Caco-2 (cell line): ENCODE results near the gene GFOD1. TPM values are rescaled to one million over a fixed set of nuclear protein-coding genes. Genes with fewer than 3 reads are reported as not detected.

Source experiments
- BruUV-seq: library from RNA; stranded (reverse); fragments of 400-500 nt; replicated peaks from 2 replicates; lab custom pipeline; 2021; lab: Mats Ljungman, UMichigan
- CTCF ChIA-PET: fragments of 300-600 bp; sonication (Branson Sonifier 250); formaldehyde crosslinking; loops from one replicate; lab custom pipeline; 2022; ENCODE audit warnings: antibody characterized with exemption; lab: Charles Lee
- POLR2A ChIA-PET: fragments of 300-600 bp; sonication (Branson Sonifier 250); formaldehyde crosslinking; loops from one replicate; lab custom pipeline; 2022; ENCODE audit warnings: antibody characterized with exemption; lab: Charles Lee
- DNase-seq, 2 experiments: peaks; one replicate each; pipeline versions ENCODE4 v3.0.0 to v3.0.0-alpha.2; 2020 to 2022
- H3K27me3 ChIP-seq: replicated peaks from 2 replicates; pipeline ENCODE4 v1.6.0; 2011; ENCODE audit warnings: low read length; ENCODE audit not compliant: control insufficient read depth, insufficient read depth
- H3K36me3 ChIP-seq: 2 replicates; pipeline ENCODE4 v1.5.1; 2011; ENCODE audit warnings: low read length; ENCODE audit not compliant: control insufficient read depth, insufficient read depth
- H3K4me1 ChIP-seq: fragments of 250-450 bp; sonication (Bioruptor Pico); 2 replicates; pipeline ENCODE4 v1.5.1; 2020; ENCODE audit warnings: mild to moderate bottlenecking
- H3K4me3 ChIP-seq: 2 replicates; pipeline ENCODE4 v1.5.1; 2011; ENCODE audit warnings: low read depth, mild to moderate bottlenecking, control low read depth, low read length
- H3K9me3 ChIP-seq: fragments of 250-450 bp; sonication (Bioruptor Pico); 2 replicates; pipeline ENCODE4 v1.5.1; 2020; ENCODE audit warnings: mild to moderate bottlenecking, moderate library complexity
- H3K27ac Mint-ChIP-seq: one replicate; pipeline ENCODE4 v1.8.0; 2022; ENCODE audit warnings: mixed read lengths; ENCODE audit not compliant: unreplicated experiment
- H3K27me3 Mint-ChIP-seq: one replicate; pipeline ENCODE4 v1.8.0; 2022; ENCODE audit warnings: mixed read lengths; ENCODE audit not compliant: insufficient read depth, unreplicated experiment
- H3K36me3 Mint-ChIP-seq: one replicate; pipeline ENCODE4 v1.8.0; 2022; ENCODE audit warnings: mild to moderate bottlenecking, mixed read lengths; ENCODE audit not compliant: insufficient read depth, unreplicated experiment
- H3K4me1 Mint-ChIP-seq: one replicate; pipeline ENCODE4 v1.8.0; 2022; ENCODE audit warnings: low read depth, mixed read lengths; ENCODE audit not compliant: unreplicated experiment
- H3K4me3 Mint-ChIP-seq: one replicate; pipeline ENCODE4 v1.8.0; 2022; ENCODE audit warnings: mild to moderate bottlenecking, moderate library complexity, mixed read lengths; ENCODE audit not compliant: unreplicated experiment
- H3K9me3 Mint-ChIP-seq: one replicate; pipeline ENCODE4 v1.8.0; 2022; ENCODE audit warnings: mixed read lengths; ENCODE audit not compliant: unreplicated experiment
- intact Hi-C: fragments of 100-400 bp; cut with micrococcal nuclease; formaldehyde crosslinking; loops from one replicate; pipeline ENCODE4 v1.10.0; 2022; ENCODE audit not compliant: unreplicated experiment
- total RNA-seq: library from RNA; stranded (reverse); gene quantifications from 2 replicates; pipeline ENCODE4 v1.2.3, GENCODE V29; 2022
- TF ChIP-seq, protein P1 (sequence below), 2 experiments: fragments of 200-600 bp in 1 of 2; IDR thresholded peaks; 1 replicate in 1 of 2; 2 replicates in 1 of 2; pipeline versions ENCODE4 v1.5.1 to v1.8.0; 2011 to 2022; ENCODE audit warnings: antibody characterized with exemption in 1 of 2, control low read depth in 1 of 2, inconsistent platforms in 1 of 2, low read depth in 1 of 2, low read length in 1 of 2, mild to moderate bottlenecking in 1 of 2, moderate library complexity in 1 of 2; ENCODE audit not compliant: insufficient read depth in 1 of 2, severe bottlenecking in 1 of 2, unreplicated experiment in 1 of 2

GFOD1 gene
- total RNA-seq, 1 experiment from 2014 or later = 0.84 TPM

DNA sequence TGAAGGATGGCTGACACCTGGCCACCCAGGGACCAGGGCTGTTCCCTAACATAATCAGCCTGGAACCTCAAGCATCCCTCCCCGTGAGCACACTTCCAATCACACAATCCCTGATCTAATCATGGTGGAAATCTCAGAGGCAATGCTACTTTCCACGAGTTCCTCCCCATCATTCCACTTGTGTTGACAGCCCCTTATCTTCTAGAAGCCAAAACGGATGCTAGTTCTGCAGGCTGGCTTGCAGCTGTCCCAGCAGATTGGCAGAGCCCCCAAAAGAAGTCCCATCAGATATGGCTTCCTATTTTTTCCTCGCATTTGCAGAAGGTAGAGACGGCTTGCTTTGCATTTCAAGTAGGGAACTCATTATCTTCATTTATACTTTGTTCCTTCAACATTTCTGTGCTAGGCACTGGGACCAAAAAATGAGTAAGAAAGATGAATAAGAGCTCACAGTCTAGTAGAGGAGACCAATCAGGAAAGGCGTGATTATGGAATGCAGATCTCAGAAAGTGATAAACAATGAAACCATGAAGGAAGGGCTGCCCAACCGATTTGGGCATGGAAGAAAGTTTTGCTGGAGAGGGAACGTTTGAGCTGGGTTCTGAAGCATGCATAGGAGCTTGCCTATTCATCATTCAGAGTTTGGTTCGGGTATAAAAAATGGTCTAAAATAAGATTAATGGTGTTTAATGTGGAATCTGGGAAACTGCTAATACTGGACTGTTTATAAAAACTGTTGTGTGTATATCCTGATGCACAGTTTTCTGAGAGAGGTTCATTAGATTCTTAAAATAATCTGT is 114.5 kb downstream of the GFOD1 start:
- no peaks in the 10 kb centered on the region for H3K36me3 Mint-ChIP-seq
- no peak overlapping the region for H3K4me3 Mint-ChIP-seq
- peaks cover 6% of the 10 kb centered on the region for H3K27me3 Mint-ChIP-seq
- H3K27ac Mint-ChIP-seq = no peak overlapping the region
- Histone ChIP-seq H3K9me3 (no peaks in the 10 kb centered on the region), H3K27me3 (no peaks in the 10 kb centered on the region), H3K36me3 (no peaks in the 10 kb centered on the region), H3K4me1 (no peaks in the 10 kb centered on the region), H3K4me3 (no peak overlapping the region)
- ChIA-PET POLR2A (no interaction called here), CTCF (no interaction called here)
- peaks cover 8% of the 10 kb centered on the region for H3K4me1 Mint-ChIP-seq
- no TSS peak for BruUV-seq
- TF ChIP-seq, protein P1, sequence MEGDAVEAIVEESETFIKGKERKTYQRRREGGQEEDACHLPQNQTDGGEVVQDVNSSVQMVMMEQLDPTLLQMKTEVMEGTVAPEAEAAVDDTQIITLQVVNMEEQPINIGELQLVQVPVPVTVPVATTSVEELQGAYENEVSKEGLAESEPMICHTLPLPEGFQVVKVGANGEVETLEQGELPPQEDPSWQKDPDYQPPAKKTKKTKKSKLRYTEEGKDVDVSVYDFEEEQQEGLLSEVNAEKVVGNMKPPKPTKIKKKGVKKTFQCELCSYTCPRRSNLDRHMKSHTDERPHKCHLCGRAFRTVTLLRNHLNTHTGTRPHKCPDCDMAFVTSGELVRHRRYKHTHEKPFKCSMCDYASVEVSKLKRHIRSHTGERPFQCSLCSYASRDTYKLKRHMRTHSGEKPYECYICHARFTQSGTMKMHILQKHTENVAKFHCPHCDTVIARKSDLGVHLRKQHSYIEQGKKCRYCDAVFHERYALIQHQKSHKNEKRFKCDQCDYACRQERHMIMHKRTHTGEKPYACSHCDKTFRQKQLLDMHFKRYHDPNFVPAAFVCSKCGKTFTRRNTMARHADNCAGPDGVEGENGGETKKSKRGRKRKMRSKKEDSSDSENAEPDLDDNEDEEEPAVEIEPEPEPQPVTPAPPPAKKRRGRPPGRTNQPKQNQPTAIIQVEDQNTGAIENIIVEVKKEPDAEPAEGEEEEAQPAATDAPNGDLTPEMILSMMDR (IDR thresholded peaks at IDR 0.05; ENCODE audit: insufficient read depth in 1 of 2, low read depth in 1 of 2, low read length in 1 of 2, severe bottlenecking in 1 of 2, unreplicated experiment in 1 of 2) = no peak
- H3K9me3 Mint-ChIP-seq = no peaks in the 10 kb centered on the region
- intact Hi-C loops = no loop called here
- DNase-seq = no peak

DNA sequence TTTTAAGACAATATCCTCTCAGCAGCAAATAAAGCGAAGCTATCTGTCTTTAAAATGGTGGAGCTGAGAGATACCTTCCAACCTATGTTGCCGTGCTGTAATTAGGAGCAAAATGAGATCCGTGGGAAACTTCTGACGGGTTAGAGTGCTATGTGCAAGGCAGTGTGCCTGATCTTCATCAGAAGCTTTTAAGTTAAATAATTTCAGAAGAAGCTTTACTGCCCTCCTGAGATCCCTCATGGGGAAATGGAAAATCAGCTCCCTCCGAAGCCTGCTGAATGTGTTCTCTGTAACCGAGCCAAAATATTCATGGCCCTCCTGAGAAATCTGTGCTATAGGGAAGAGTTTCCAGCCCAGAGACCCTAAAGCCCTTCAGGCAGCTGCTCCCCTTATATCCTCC is 115.3 kb downstream of the GFOD1 start:
- ChIA-PET POLR2A (no interaction called here), CTCF (no interaction called here)
- Mint-ChIP-seq H3K9me3 (no peaks in the 10 kb centered on the region), H3K36me3 (no peaks in the 10 kb centered on the region), H3K4me3 (no peak overlapping the region), H3K27me3 (peaks cover 6% of the 10 kb centered on the region), H3K27ac (no peak overlapping the region), H3K4me1 (peaks cover 8% of the 10 kb centered on the region)
- intact Hi-C loops = no loop called here
- Histone ChIP-seq H3K27me3 (no peaks in the 10 kb centered on the region), H3K4me3 (no peak overlapping the region), H3K9me3 (no peaks in the 10 kb centered on the region), H3K36me3 (no peaks in the 10 kb centered on the region), H3K4me1 (no peaks in the 10 kb centered on the region)
- TF ChIP-seq, protein P1 (IDR thresholded peaks at IDR 0.05; ENCODE audit: insufficient read depth in 1 of 2, low read depth in 1 of 2, low read length in 1 of 2, severe bottlenecking in 1 of 2, unreplicated experiment in 1 of 2) = no peak
- no peak for DNase-seq
- BruUV-seq = no TSS peak

DNA sequence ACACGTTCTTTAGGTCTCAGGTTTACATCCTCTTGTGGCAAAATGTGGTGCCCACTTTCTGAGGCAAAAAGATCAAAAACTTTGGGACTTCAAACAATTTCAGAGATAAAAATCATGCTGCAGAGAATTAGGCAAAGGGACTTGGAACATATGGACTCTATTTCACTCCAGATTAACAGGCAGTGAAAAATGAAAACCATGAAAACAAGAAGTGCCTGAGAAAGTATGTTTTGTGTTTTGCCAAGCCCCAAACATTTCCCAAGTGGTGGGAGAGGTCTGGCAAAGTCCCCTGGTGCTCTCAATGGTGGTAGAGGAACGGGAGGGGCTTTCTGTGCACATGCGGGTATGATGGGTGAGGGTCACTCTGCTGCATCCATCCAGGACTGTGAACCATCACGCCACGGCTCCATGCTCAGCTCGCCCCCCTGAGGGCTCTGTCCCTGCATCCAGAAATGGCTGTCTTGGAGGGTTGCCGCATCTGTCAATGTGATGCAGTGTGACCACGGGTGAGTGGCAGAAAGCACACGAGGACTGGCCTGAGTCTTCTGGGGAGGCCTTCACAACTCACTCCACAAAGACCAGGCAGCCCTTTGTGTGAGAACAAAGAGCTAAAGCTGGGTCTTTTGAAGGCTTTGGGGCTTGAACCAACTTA is 115.9 kb downstream of the GFOD1 start:
- no TSS peak for BruUV-seq
- ChIA-PET POLR2A (no interaction called here), CTCF (no interaction called here)
- H3K4me1 Mint-ChIP-seq = peaks cover 8% of the 10 kb centered on the region
- TF ChIP-seq, protein P1 (IDR thresholded peaks at IDR 0.05; ENCODE audit: insufficient read depth in 1 of 2, low read depth in 1 of 2, low read length in 1 of 2, severe bottlenecking in 1 of 2, unreplicated experiment in 1 of 2) = no peak
- Histone ChIP-seq H3K9me3 (no peaks in the 10 kb centered on the region), H3K4me3 (no peak overlapping the region), H3K4me1 (no peaks in the 10 kb centered on the region), H3K27me3 (no peaks in the 10 kb centered on the region), H3K36me3 (no peaks in the 10 kb centered on the region)
- H3K27me3 Mint-ChIP-seq = peaks cover 6% of the 10 kb centered on the region
- no peaks in the 10 kb centered on the region for H3K36me3 Mint-ChIP-seq
- intact Hi-C loops = no loop called here
- no peak overlapping the region for H3K4me3 Mint-ChIP-seq
- no peak for DNase-seq
- H3K27ac Mint-ChIP-seq = no peak overlapping the region
- H3K9me3 Mint-ChIP-seq = no peaks in the 10 kb centered on the region
